ENCODE data around the gene UCHL3. TPM values are rescaled to one million over a fixed set of nuclear protein-coding genes. Genes with fewer than 3 reads are reported as not detected.

Gene UCHL3
- total RNA-seq, 2 experiments from 2014 or later = 44.7 to 48.0 TPM

Other genes with a start within 250 kb of the UCHL3 start
- gene TBC1D4, start 67.6 kb upstream of the UCHL3 start, total RNA-seq = 10 to 100 TPM; 41.7 to 46.1 TPM
- 10 to 100 TPM; 94.1 to 98.1 TPM for gene COMMD6, start 11.9 kb upstream of the UCHL3 start, total RNA-seq
- 10 to 100 TPM; 14.1 to 15.7 TPM for gene LMO7, start 86.5 kb downstream of the UCHL3 start, total RNA-seq